ENCODE data around the gene OR2D2.

GRCh38 chr11:6928916-6929315 is 36.6 kb upstream of the OR2D2 start:
- TF ChIP-seq ZFP41 (tag by site-specific recombination; IDR thresholded peaks at IDR 0.05; ENCODE audit: borderline replicate concordance) = no peak
- no peak for TF ChIP-seq HOXD13 (CRISPR knock-in tag; IDR thresholded peaks at IDR 0.05; ENCODE audit: borderline replicate concordance)
- TF ChIP-seq SP2 (tag by site-specific recombination; IDR thresholded peaks at IDR 0.05) = no peak
- TF ChIP-seq ZNF449 (tag by site-specific recombination; IDR thresholded peaks at IDR 0.05) = no peak
- TF ChIP-seq ZNF398 (tag by site-specific recombination; IDR thresholded peaks at IDR 0.05) = no peak
- no peak for TF ChIP-seq ZSCAN18 (tag by site-specific recombination; IDR thresholded peaks at IDR 0.05)
- no peak for TF ChIP-seq ZNF132 (tag by site-specific recombination; IDR thresholded peaks at IDR 0.05; ENCODE audit: borderline replicate concordance)
- no peak for TF ChIP-seq CTCF (tag by site-specific recombination; IDR thresholded peaks at IDR 0.05)
- no peak for TF ChIP-seq TRIM28 (IDR thresholded peaks at IDR 0.05; ENCODE audit: borderline replicate concordance, low read length)
- TF ChIP-seq ZNF624 (tag by site-specific recombination; IDR thresholded peaks at IDR 0.05) = no peak
